GM18909 (cell line): ENCODE data around the gene NPY2R.

ENCODE experiments used
- ATAC-seq: cut with Tn5 transposase; IDR thresholded peaks from one replicate; pipeline ENCODE4 v1.9.1; 2021; ENCODE audit warnings: mild to moderate bottlenecking; ENCODE audit not compliant: unreplicated experiment, poor library complexity

NPY2R gene

GRCh38 chr4:155248002-155248896, 39.8 kb downstream of the NPY2R start:
- no peak for ATAC-seq

DNA sequence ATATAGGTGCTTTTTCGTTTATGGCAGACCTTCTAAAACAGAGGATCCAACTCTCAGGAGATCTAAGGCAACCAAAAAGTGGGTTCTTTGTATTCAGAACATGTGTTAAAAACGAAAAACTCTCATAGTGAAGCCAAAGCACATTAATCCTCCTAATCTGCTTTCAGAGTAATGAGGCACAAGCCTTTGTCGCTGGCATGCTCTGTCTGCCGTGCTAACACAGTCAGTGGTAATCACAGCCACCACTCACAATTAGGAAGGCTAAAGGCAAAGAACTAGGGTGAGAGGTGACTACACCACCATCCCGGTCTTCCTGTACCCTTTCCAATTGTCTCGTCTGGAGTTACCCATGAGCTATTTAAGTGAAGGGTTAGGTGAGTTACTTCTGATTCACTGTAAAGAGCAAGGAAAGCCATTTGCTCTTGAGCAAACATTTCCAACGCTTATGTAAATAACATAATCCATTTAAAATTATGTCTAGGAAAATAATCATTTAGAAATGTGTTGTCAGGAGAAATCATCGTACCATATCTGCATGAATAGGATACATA, 40.7 kb downstream of the NPY2R start:
- ATAC-seq = no peak

- ATAC-seq = no peak
Observed at GRCh38 chr4:155252327-155252726, 43.9 kb downstream of the NPY2R start.

- no peak for ATAC-seq
Observed at GRCh38 chr4:155263480-155263879, 55.0 kb downstream of the NPY2R start.

DNA sequence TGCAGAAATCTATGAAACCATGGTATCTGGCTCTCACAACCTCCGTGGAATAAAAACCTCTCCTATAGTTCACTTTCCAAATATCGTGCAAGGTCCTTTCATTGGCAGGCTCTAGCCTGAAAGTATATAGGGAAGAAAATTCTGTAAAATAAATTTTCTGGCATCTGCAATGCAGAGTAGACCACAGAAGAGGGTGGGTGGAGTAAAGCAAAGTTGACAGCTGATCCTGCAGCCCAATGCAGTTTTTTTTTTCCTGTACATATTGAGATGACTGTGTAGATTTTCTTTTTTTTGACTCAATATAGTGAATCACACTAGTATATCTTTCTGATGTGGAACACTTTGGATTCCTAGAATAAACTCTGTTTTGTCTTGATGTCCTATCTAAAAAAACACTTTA, 56.7 kb downstream of the NPY2R start:
- no peak for ATAC-seq
